ENCODE measurements around the gene TBX4.

Gene TBX4

DNA sequence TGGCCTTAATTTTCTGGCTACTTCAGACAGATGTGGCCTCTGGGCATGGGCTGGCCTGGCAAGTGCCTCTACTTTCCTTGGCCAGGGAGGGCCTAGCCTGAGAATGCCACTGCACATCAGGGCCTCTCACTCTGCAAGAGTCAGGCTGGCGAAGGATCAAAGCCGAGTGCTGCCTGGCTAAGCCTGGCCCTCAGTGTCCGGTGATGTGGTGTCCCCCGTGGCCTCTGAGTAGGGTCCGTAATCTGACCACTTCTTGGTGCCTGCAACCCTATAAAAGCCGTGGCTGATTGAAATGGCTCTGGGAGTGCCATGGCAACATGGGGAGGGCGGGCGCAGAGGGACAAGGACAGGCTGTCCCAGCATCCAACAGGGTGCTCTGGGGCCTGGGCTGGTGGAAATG is 30.2 kb downstream of the TBX4 start:
- H3K4me2 ChIP-seq (ENCODE audit: insufficient read depth, low read length, poor library complexity, severe bottlenecking): no peak overlapping the region
- no peak overlapping the region for H3K27ac ChIP-seq (replicated peaks; ENCODE audit: low read length)

GRCh38 chr17:61483778-61484116 is 31.5 kb downstream of the TBX4 start:
- Histone ChIP-seq H2AFZ (ENCODE audit: low read length) (no peak overlapping the region), H4K91ac (ENCODE audit: low read depth, low read length, poor library complexity) (no peak overlapping the region), H3K18ac (ENCODE audit: low read length) (no peak overlapping the region), H2BK15ac (ENCODE audit: low read length) (no peak overlapping the region), H3K4me1 (ENCODE audit: control insufficient read depth in 2 of 2, insufficient read depth in 1 of 2, low read depth in 1 of 2, low read length in 2 of 2) (peaks cover 3 to 10% of the 10 kb centered on the region in 2 donors), H3K4ac (ENCODE audit: low read length) (no peak overlapping the region), H3K4me3 (ENCODE audit: low read length in 2 of 2) (no peak overlapping the region), H2BK12ac (ENCODE audit: low read length) (no peak overlapping the region), H3K27ac (replicated peaks; ENCODE audit: low read length) (no peak overlapping the region), H2AK5ac (ENCODE audit: low read depth, low read length) (no peak overlapping the region), H2BK120ac (ENCODE audit: low read depth, low read length) (no peak overlapping the region), H3K79me1 (ENCODE audit: low read depth, low read length) (no peaks in the 10 kb centered on the region), H3K27me3 (ENCODE audit: control insufficient read depth in 3 of 3, insufficient read depth in 3 of 3, low read depth in 1 of 3, low read length in 3 of 3) (peaks cover 0 to 45% (median 0%) of the 10 kb centered on the region in 3 experiments), H3K9me3 (replicated peaks in 1 of 2; ENCODE audit: control insufficient read depth in 2 of 2, insufficient read depth in 1 of 2, low read depth in 1 of 2, low read length in 2 of 2) (no peaks in the 10 kb centered on the region), H3K14ac (ENCODE audit: low read length) (no peak overlapping the region), H3K23ac (ENCODE audit: low read depth, low read length, poor library complexity) (no peak overlapping the region), H3K4me2 (ENCODE audit: insufficient read depth, low read length, poor library complexity, severe bottlenecking) (no peak overlapping the region), H3K9ac (ENCODE audit: low read depth, low read length, poor library complexity) (no peak overlapping the region), H3K36me3 (replicated peaks in 1 of 2; ENCODE audit: control insufficient read depth in 2 of 2, insufficient read depth in 2 of 2, low read length in 2 of 2) (no peaks in the 10 kb centered on the region), H4K8ac (ENCODE audit: low read depth, low read length) (no peak overlapping the region), H2BK5ac (ENCODE audit: low read length) (no peak overlapping the region)
- no peak for DNase-seq (ENCODE audit: low spot score)
- WGBS, 2 donors (ENCODE audit: extremely low coverage in 2 of 2, insufficient read length in 2 of 2, insufficient replicate concordance in 1 of 2): no CpG with 5 or more reads among the region's 2 CpGs

More for the DNA sequence above, 30.2 kb downstream of the TBX4 start:
- H2BK5ac ChIP-seq (ENCODE audit: low read length): no peak overlapping the region
- peak overlapping the region in 1 of 2 donors; percentile 35 for H3K4me3 ChIP-seq (ENCODE audit: low read length in 2 of 2)
- H3K4me1 ChIP-seq (ENCODE audit: control insufficient read depth in 2 of 2, insufficient read depth in 1 of 2, low read depth in 1 of 2, low read length in 2 of 2): peaks cover 3 to 10% of the 10 kb centered on the region in 2 donors
- no peak overlapping the region for H4K8ac ChIP-seq (ENCODE audit: low read depth, low read length)
- no peaks in the 10 kb centered on the region for H3K79me1 ChIP-seq (ENCODE audit: low read depth, low read length)
- H4K91ac ChIP-seq (ENCODE audit: low read depth, low read length, poor library complexity): no peak overlapping the region
- no peak overlapping the region for H3K23ac ChIP-seq (ENCODE audit: low read depth, low read length, poor library complexity)
- H3K18ac ChIP-seq (ENCODE audit: low read length): no peak overlapping the region
- no peaks in the 10 kb centered on the region for H3K9me3 ChIP-seq (replicated peaks in 1 of 2; ENCODE audit: control insufficient read depth in 2 of 2, insufficient read depth in 1 of 2, low read depth in 1 of 2, low read length in 2 of 2)
- no peaks in the 10 kb centered on the region for H3K36me3 ChIP-seq (replicated peaks in 1 of 2; ENCODE audit: control insufficient read depth in 2 of 2, insufficient read depth in 2 of 2, low read length in 2 of 2)
- WGBS, 2 donors (ENCODE audit: extremely low coverage in 2 of 2, insufficient read length in 2 of 2, insufficient replicate concordance in 1 of 2): no CpG with 5 or more reads among the region's 8 CpGs
- peaks cover 0 to 37% (median 0%) of the 10 kb centered on the region in 3 experiments for H3K27me3 ChIP-seq (ENCODE audit: control insufficient read depth in 3 of 3, insufficient read depth in 3 of 3, low read depth in 1 of 3, low read length in 3 of 3)
- DNase-seq (ENCODE audit: low spot score): no peak
- H2BK12ac ChIP-seq (ENCODE audit: low read length): no peak overlapping the region
- no peak overlapping the region for H3K9ac ChIP-seq (ENCODE audit: low read depth, low read length, poor library complexity)
- H2BK15ac ChIP-seq (ENCODE audit: low read length): no peak overlapping the region
- H3K4ac ChIP-seq (ENCODE audit: low read length): no peak overlapping the region
- H2BK120ac ChIP-seq (ENCODE audit: low read depth, low read length): no peak overlapping the region
- no peak overlapping the region for H2AK5ac ChIP-seq (ENCODE audit: low read depth, low read length)
- H3K14ac ChIP-seq (ENCODE audit: low read length): no peak overlapping the region
- no peak overlapping the region for H2AFZ ChIP-seq (ENCODE audit: low read length)

DNA sequence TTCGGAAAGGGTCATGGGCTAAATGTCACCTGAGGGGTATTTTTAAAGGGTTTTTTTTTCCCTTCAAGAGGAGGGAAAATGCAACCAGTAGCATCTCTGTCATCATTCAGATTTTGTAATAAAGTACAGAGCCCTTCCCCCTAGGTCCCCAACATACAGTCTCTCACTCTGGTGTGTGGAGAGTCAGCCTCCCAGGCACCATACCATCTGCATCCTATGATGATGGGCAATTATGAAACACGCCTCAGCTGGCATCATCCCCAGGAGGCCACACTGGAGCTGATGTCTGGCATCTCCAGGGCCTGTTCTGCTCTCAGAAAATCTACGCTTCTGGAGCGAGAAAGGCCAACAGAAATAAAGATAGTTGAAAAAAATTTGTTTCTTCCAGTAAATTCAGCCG is 32.0 kb downstream of the TBX4 start:
- H4K91ac ChIP-seq (ENCODE audit: low read depth, low read length, poor library complexity): no peak overlapping the region
- H3K27me3 ChIP-seq (ENCODE audit: control insufficient read depth in 3 of 3, insufficient read depth in 3 of 3, low read depth in 1 of 3, low read length in 3 of 3): peaks cover 0 to 41% (median 0%) of the 10 kb centered on the region in 3 experiments
- no peaks in the 10 kb centered on the region for H3K36me3 ChIP-seq (replicated peaks in 1 of 2; ENCODE audit: control insufficient read depth in 2 of 2, insufficient read depth in 2 of 2, low read length in 2 of 2)
- DNase-seq (ENCODE audit: low spot score): no peak
- no peak overlapping the region for H2BK120ac ChIP-seq (ENCODE audit: low read depth, low read length)
- no CpG with 5 or more reads among the region's 5 CpGs for WGBS, 2 donors (ENCODE audit: extremely low coverage in 2 of 2, insufficient read length in 2 of 2, insufficient replicate concordance in 1 of 2)
- H3K14ac ChIP-seq (ENCODE audit: low read length): no peak overlapping the region
- no peak overlapping the region for H2BK5ac ChIP-seq (ENCODE audit: low read length)
- H4K8ac ChIP-seq (ENCODE audit: low read depth, low read length): no peak overlapping the region
- no peak overlapping the region for H3K4me3 ChIP-seq (ENCODE audit: low read length in 2 of 2)
- H3K4me2 ChIP-seq (ENCODE audit: insufficient read depth, low read length, poor library complexity, severe bottlenecking): no peak overlapping the region
- H3K23ac ChIP-seq (ENCODE audit: low read depth, low read length, poor library complexity): no peak overlapping the region
- H3K27ac ChIP-seq (replicated peaks; ENCODE audit: low read length): no peak overlapping the region
- no peak overlapping the region for H3K18ac ChIP-seq (ENCODE audit: low read length)
- H2AFZ ChIP-seq (ENCODE audit: low read length): no peak overlapping the region
- no peak overlapping the region for H2AK5ac ChIP-seq (ENCODE audit: low read depth, low read length)
- H3K9ac ChIP-seq (ENCODE audit: low read depth, low read length, poor library complexity): no peak overlapping the region
- no peaks in the 10 kb centered on the region for H3K79me1 ChIP-seq (ENCODE audit: low read depth, low read length)
- H3K4me1 ChIP-seq (ENCODE audit: control insufficient read depth in 2 of 2, insufficient read depth in 1 of 2, low read depth in 1 of 2, low read length in 2 of 2): peaks cover 3 to 10% of the 10 kb centered on the region in 2 donors
- no peak overlapping the region for H2BK15ac ChIP-seq (ENCODE audit: low read length)
- H3K9me3 ChIP-seq (replicated peaks in 1 of 2; ENCODE audit: control insufficient read depth in 2 of 2, insufficient read depth in 1 of 2, low read depth in 1 of 2, low read length in 2 of 2): no peaks in the 10 kb centered on the region
- no peak overlapping the region for H2BK12ac ChIP-seq (ENCODE audit: low read length)
- H3K4ac ChIP-seq (ENCODE audit: low read length): no peak overlapping the region

DNA sequence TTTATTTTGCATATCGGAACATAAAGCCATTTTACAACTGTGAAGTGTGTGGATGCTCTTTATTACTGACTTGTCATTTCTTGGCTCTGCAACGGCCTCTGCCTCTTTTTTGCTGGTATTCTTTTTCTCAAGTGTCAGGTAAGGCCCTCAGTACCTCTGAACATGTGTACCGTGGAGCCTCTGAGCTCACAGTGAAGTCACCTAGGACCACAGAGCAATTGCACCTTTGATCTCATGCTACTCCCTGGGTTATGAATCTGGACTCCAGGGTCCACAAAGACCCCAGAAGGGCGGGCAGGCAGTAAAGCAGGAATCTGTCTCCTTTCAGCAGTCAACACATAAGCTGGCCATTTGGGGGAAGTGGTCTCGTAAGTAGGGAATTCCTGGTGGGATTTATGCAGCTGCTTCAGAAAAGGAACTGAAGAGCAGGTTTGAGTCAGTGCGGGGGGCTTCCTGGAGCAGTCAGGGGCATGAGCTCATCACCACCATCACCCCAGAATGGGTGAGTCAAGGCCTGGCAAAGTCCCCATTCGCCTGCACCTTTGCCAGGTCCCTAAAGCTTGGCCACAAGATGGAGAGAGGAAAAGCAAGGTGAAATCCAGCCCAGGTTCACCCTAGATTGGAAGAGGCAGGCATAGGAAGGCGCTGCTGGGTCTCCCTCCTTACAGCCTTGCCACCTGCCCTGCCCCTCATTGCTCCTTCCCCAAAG is 33.0 kb downstream of the TBX4 start:
- Histone ChIP-seq H2BK12ac (ENCODE audit: low read length) (no peak overlapping the region), H2BK120ac (ENCODE audit: low read depth, low read length) (no peak overlapping the region), H4K8ac (ENCODE audit: low read depth, low read length) (no peak overlapping the region), H3K4me2 (ENCODE audit: insufficient read depth, low read length, poor library complexity, severe bottlenecking) (no peak overlapping the region), H3K14ac (ENCODE audit: low read length) (no peak overlapping the region), H3K18ac (ENCODE audit: low read length) (no peak overlapping the region), H2BK15ac (ENCODE audit: low read length) (no peak overlapping the region), H2AFZ (ENCODE audit: low read length) (no peak overlapping the region), H3K9ac (ENCODE audit: low read depth, low read length, poor library complexity) (no peak overlapping the region), H2AK5ac (ENCODE audit: low read depth, low read length) (no peak overlapping the region), H2BK5ac (ENCODE audit: low read length) (no peak overlapping the region), H3K79me1 (ENCODE audit: low read depth, low read length) (no peaks in the 10 kb centered on the region), H3K4me3 (ENCODE audit: low read length in 2 of 2) (no peak overlapping the region), H3K9me3 (replicated peaks in 1 of 2; ENCODE audit: control insufficient read depth in 2 of 2, insufficient read depth in 1 of 2, low read depth in 1 of 2, low read length in 2 of 2) (no peaks in the 10 kb centered on the region), H3K4me1 (ENCODE audit: control insufficient read depth in 2 of 2, insufficient read depth in 1 of 2, low read depth in 1 of 2, low read length in 2 of 2) (peaks cover 3 to 10% of the 10 kb centered on the region in 2 donors), H3K27ac (replicated peaks; ENCODE audit: low read length) (no peak overlapping the region), H4K91ac (ENCODE audit: low read depth, low read length, poor library complexity) (no peak overlapping the region), H3K27me3 (ENCODE audit: control insufficient read depth in 3 of 3, insufficient read depth in 3 of 3, low read depth in 1 of 3, low read length in 3 of 3) (peaks cover 0 to 34% (median 0%) of the 10 kb centered on the region in 3 experiments), H3K36me3 (replicated peaks in 1 of 2; ENCODE audit: control insufficient read depth in 2 of 2, insufficient read depth in 2 of 2, low read length in 2 of 2) (no peaks in the 10 kb centered on the region), H3K23ac (ENCODE audit: low read depth, low read length, poor library complexity) (no peak overlapping the region), H3K4ac (ENCODE audit: low read length) (no peak overlapping the region)
- WGBS, 2 donors (ENCODE audit: extremely low coverage in 2 of 2, insufficient read length in 2 of 2, insufficient replicate concordance in 1 of 2): no CpG with 5 or more reads among the region's 8 CpGs
- no peak for DNase-seq (ENCODE audit: low spot score)
